Mesenchymal stem cell (in vitro differentiated cells and primary cell): ENCODE data around the gene PGGT1B.
A peak's percentile ranks its signal among the peaks of the same experiment; 100 is the strongest.
"Not testable (repeated sequence)": the region's sequence is repeated elsewhere in the genome, so short reads cannot be mapped to it uniquely, and the experiment has no call there.

Experiments
- DNase-seq: peaks from one replicate; pipeline ENCODE4 v3.0.0-alpha.2; 2013
- H2AFZ ChIP-seq: one replicate; pipeline ENCODE4 v1.6.1; 2013; ENCODE audit warnings: low read depth, mild to moderate bottlenecking, control low read depth, inconsistent platforms, low read length, moderate library complexity
- H2AK5ac ChIP-seq: 2 replicates; pipeline ENCODE4 v1.6.1; 2013; ENCODE audit warnings: low read length, moderate library complexity, mild to moderate bottlenecking, inconsistent platforms; ENCODE audit not compliant: severe bottlenecking
- H2BK120ac ChIP-seq: one replicate; pipeline ENCODE4 v1.6.1; 2013; ENCODE audit warnings: low read depth, mild to moderate bottlenecking, inconsistent platforms, low read length, moderate library complexity
- H2BK12ac ChIP-seq, 2 experiments: one replicate each; pipeline ENCODE4 v1.6.1; 2013; ENCODE audit warnings: inconsistent platforms in 2 of 2, low read length in 2 of 2, mild to moderate bottlenecking in 2 of 2, moderate library complexity in 2 of 2, control low read depth in 1 of 2
- H2BK15ac ChIP-seq: one replicate; pipeline ENCODE4 v1.6.1; 2013; ENCODE audit warnings: mild to moderate bottlenecking, low read depth, inconsistent platforms; ENCODE audit not compliant: poor library complexity, severe bottlenecking
- H2BK5ac ChIP-seq: 2 replicates; pipeline ENCODE4 v1.6.1; 2013; ENCODE audit warnings: low read depth, mild to moderate bottlenecking, low read length, control low read depth, inconsistent platforms; ENCODE audit not compliant: poor library complexity, severe bottlenecking
- H3K14ac ChIP-seq, 2 experiments: one replicate each; pipeline ENCODE4 v1.6.1; 2013; ENCODE audit warnings: inconsistent platforms in 2 of 2, low read length in 2 of 2, control low read depth in 1 of 2, mild to moderate bottlenecking in 1 of 2, moderate library complexity in 1 of 2
- H3K18ac ChIP-seq, 2 experiments: one replicate each; pipeline ENCODE4 v1.6.1; 2013; ENCODE audit warnings: inconsistent platforms in 2 of 2, low read length in 2 of 2, control low read depth in 1 of 2, low read depth in 1 of 2, mild to moderate bottlenecking in 1 of 2
- H3K23ac ChIP-seq, 2 experiments: one replicate each; pipeline ENCODE4 v1.6.1; 2013; ENCODE audit warnings: inconsistent platforms in 2 of 2, low read length in 2 of 2, mild to moderate bottlenecking in 2 of 2, moderate library complexity in 2 of 2, control low read depth in 1 of 2
- H3K27ac ChIP-seq: 2 replicates; pipeline ENCODE4 v1.5.1; 2013; ENCODE audit warnings: mild to moderate bottlenecking, moderate library complexity, low read length, control low read depth, inconsistent platforms; ENCODE audit not compliant: poor library complexity, severe bottlenecking
- H3K27me3 ChIP-seq, 2 experiments: 2 replicates each; pipeline versions ENCODE4 v1.6.1 to v1.7.0; 2013; ENCODE audit warnings: low read length in 2 of 2, mild to moderate bottlenecking in 2 of 2, moderate library complexity in 2 of 2, control low read depth in 1 of 2, inconsistent platforms in 1 of 2; ENCODE audit not compliant: control insufficient read depth in 1 of 2, insufficient read depth in 1 of 2
- H3K36me3 ChIP-seq, 2 experiments: 2 replicates each; pipeline versions ENCODE4 v1.6.1 to v1.7.0; 2013; ENCODE audit warnings: low read length in 2 of 2, control low read depth in 1 of 2, inconsistent platforms in 1 of 2, low read depth in 1 of 2, mild to moderate bottlenecking in 1 of 2; ENCODE audit not compliant: insufficient read depth in 2 of 2, control insufficient read depth in 1 of 2
- H3K4ac ChIP-seq, 2 experiments: one replicate each; pipeline ENCODE4 v1.6.1; 2013; ENCODE audit warnings: inconsistent platforms in 2 of 2, low read length in 2 of 2, mild to moderate bottlenecking in 2 of 2, moderate library complexity in 2 of 2, control low read depth in 1 of 2, low read depth in 1 of 2
- H3K4me1 ChIP-seq: 2 replicates; pipeline ENCODE4 v1.6.1; 2013; ENCODE audit warnings: low read depth, low read length, control low read depth; ENCODE audit not compliant: control insufficient read depth, insufficient read depth
- H3K4me2 ChIP-seq: 2 replicates; pipeline ENCODE4 v1.6.1; 2013; ENCODE audit warnings: low read length, mild to moderate bottlenecking, inconsistent platforms; ENCODE audit not compliant: poor library complexity, severe bottlenecking
- H3K4me3 ChIP-seq, 2 experiments: 2 replicates each; pipeline versions ENCODE4 v1.5.1 to v1.7.0; 2013; ENCODE audit warnings: low read length in 2 of 2, mild to moderate bottlenecking in 2 of 2, control low read depth in 1 of 2, low read depth in 1 of 2; ENCODE audit not compliant: insufficient read depth in 1 of 2
- H3K79me1 ChIP-seq: replicated peaks from 2 replicates; pipeline ENCODE4 v1.6.1; 2013; ENCODE audit warnings: mild to moderate bottlenecking, control low read depth, low read length, inconsistent platforms; ENCODE audit not compliant: poor library complexity, severe bottlenecking
- H3K9ac ChIP-seq: 2 replicates; pipeline ENCODE4 v1.7.0; 2013; ENCODE audit warnings: mild to moderate bottlenecking, low read length, moderate library complexity
- H3K9me3 ChIP-seq: 2 replicates; pipeline ENCODE4 v1.7.0; 2013; ENCODE audit warnings: mild to moderate bottlenecking, low read length; ENCODE audit not compliant: control insufficient read depth
- H4K8ac ChIP-seq: one replicate; pipeline ENCODE4 v1.6.1; 2013; ENCODE audit warnings: inconsistent platforms, mild to moderate bottlenecking, low read length, moderate library complexity
- H4K91ac ChIP-seq: one replicate; pipeline ENCODE4 v1.6.1; 2013; ENCODE audit warnings: mild to moderate bottlenecking, low read length, inconsistent platforms
- WGBS: methylation state at CpG from one replicate; pipeline ENCODE4 v1.1.7; 2013; ENCODE audit warnings: mixed read lengths; 5-methylcytosine and 5-hydroxymethylcytosine counted together

The PGGT1B gene

GRCh38 chr5:115262011-115262320, 711 bp downstream of the PGGT1B start:
- Histone ChIP-seq H3K4me1 (peaks cover 1% of the 10 kb centered on the region), H2BK15ac (no peak overlapping the region), H4K8ac (no peak overlapping the region), H3K4me2 (peak overlapping the region; percentile 91), H3K9me3 (no peaks in the 10 kb centered on the region), H3K9ac (peak overlapping the region; percentile 95), H2BK12ac (no peak overlapping the region), H3K36me3 (peaks cover 9 to 11% of the 10 kb centered on the region in 2 experiments), H3K27ac (peak overlapping the region; percentile 90), H3K27me3 (no peaks in the 10 kb centered on the region), H3K18ac (no peak overlapping the region), H2BK120ac (no peak overlapping the region), H2AFZ (no peak overlapping the region), H3K23ac (no peak overlapping the region), H3K4ac (no peak overlapping the region), H2BK5ac (no peak overlapping the region), H3K4me3 (peak overlapping the region; percentile 8 to 85), H2AK5ac (no peak overlapping the region), H4K91ac (no peak overlapping the region), H3K79me1 (peaks cover 3% of the 10 kb centered on the region), H3K14ac (no peak overlapping the region)
- DNase-seq, result peak; percentile 56
- 2% methylated on average over 7 of the region's 8 CpGs for WGBS

GRCh38 chr5:115260248-115260647, 2.4 kb downstream of the PGGT1B start:
- Histone ChIP-seq H2BK5ac (no peak overlapping the region), H3K27me3 (no peaks in the 10 kb centered on the region), H3K4me3 (no peak overlapping the region), H2BK12ac (no peak overlapping the region), H2BK120ac (no peak overlapping the region), H2BK15ac (no peak overlapping the region), H4K8ac (no peak overlapping the region), H2AK5ac (no peak overlapping the region), H4K91ac (no peak overlapping the region), H3K14ac (no peak overlapping the region), H3K4me2 (no peak overlapping the region), H2AFZ (no peak overlapping the region), H3K4me1 (peaks cover 1% of the 10 kb centered on the region), H3K27ac (no peak overlapping the region), H3K4ac (no peak overlapping the region), H3K9ac (peak overlapping the region; percentile 95), H3K79me1 (peaks cover 5% of the 10 kb centered on the region), H3K23ac (no peak overlapping the region), H3K18ac (no peak overlapping the region), H3K9me3 (no peaks in the 10 kb centered on the region), H3K36me3 (peaks cover 8 to 16% of the 10 kb centered on the region in 2 experiments)
- DNase-seq, result no peak
- WGBS, result 100% methylated on average over 1 of the region's 2 CpGs

GRCh38 chr5:115257981-115258380, 4.7 kb downstream of the PGGT1B start:
- H4K8ac ChIP-seq, result no peak overlapping the region
- no peaks in the 10 kb centered on the region for H3K27me3 ChIP-seq
- H2BK12ac ChIP-seq, result no peak overlapping the region
- no peak for DNase-seq
- H2AK5ac ChIP-seq, result no peak overlapping the region
- no peak overlapping the region for H3K4ac ChIP-seq
- H3K9ac ChIP-seq, result no peak overlapping the region
- peaks cover 0 to 9% of the 10 kb centered on the region in 2 experiments for H3K36me3 ChIP-seq
- H3K14ac ChIP-seq, result no peak overlapping the region
- no peak overlapping the region for H3K27ac ChIP-seq
- H4K91ac ChIP-seq, result no peak overlapping the region
- H2BK15ac ChIP-seq, result no peak overlapping the region
- no peaks in the 10 kb centered on the region for H3K9me3 ChIP-seq
- peaks cover 4% of the 10 kb centered on the region for H3K79me1 ChIP-seq
- H3K4me2 ChIP-seq, result no peak overlapping the region
- no peak overlapping the region for H2BK120ac ChIP-seq
- no peak overlapping the region for H2AFZ ChIP-seq
- H2BK5ac ChIP-seq, result no peak overlapping the region
- H3K4me1 ChIP-seq, result peaks cover 1% of the 10 kb centered on the region
- no peak overlapping the region for H3K18ac ChIP-seq
- no peak overlapping the region for H3K23ac ChIP-seq
- H3K4me3 ChIP-seq, result no peak overlapping the region

GRCh38 chr5:115249379-115249778, 13.3 kb downstream of the PGGT1B start:
- H3K4me1 ChIP-seq, H3K79me1 ChIP-seq, H2BK5ac ChIP-seq, H3K18ac ChIP-seq, H3K4me3 ChIP-seq, H2BK120ac ChIP-seq, H2AK5ac ChIP-seq, H4K91ac ChIP-seq, H2AFZ ChIP-seq, DNase-seq, H3K14ac ChIP-seq, H3K23ac ChIP-seq, H3K27me3 ChIP-seq, H2BK15ac ChIP-seq, H3K9me3 ChIP-seq, H3K4ac ChIP-seq, H3K27ac ChIP-seq, H2BK12ac ChIP-seq, H3K9ac ChIP-seq, H3K4me2 ChIP-seq: not testable (repeated sequence)
- Histone ChIP-seq H3K36me3 (peaks cover 0 to 13% of the 10 kb centered on the region in 2 experiments), H4K8ac (peak overlapping the region; percentile 28)
- WGBS, result over 99% methylated on average over 3 of the region's 5 CpGs
